COLO668 (cell line): ENCODE measurements around the gene FILIP1.

Experiments
- DNase-seq: peaks from one replicate; lab custom pipeline; 2025; ENCODE audit not compliant: unreplicated experiment; lab: John Stamatoyannopoulos, UW

Gene FILIP1

GRCh38 chr6:75492386-75493153 lies 1.0 kb downstream of the FILIP1 start:
- DNase-seq: no peak

- no peak for DNase-seq
Observed at GRCh38 chr6:75491291-75491690, 2.3 kb downstream of the FILIP1 start.

- no peak for DNase-seq
Observed at GRCh38 chr6:75490706-75491105, 2.9 kb downstream of the FILIP1 start.

- DNase-seq: no peak
Observed at GRCh38 chr6:75489025-75489424, 4.6 kb downstream of the FILIP1 start.

GRCh38 chr6:75488033-75488432 lies 5.6 kb downstream of the FILIP1 start:
- no peak for DNase-seq

- DNase-seq: no peak
Observed at GRCh38 chr6:75486850-75487518, 6.6 kb downstream of the FILIP1 start.

GRCh38 chr6:75484535-75484934 lies 9.1 kb downstream of the FILIP1 start:
- no peak for DNase-seq

GRCh38 chr6:75483136-75483952 lies 10.3 kb downstream of the FILIP1 start:
- no peak for DNase-seq

- DNase-seq: no peak
Observed at GRCh38 chr6:75481936-75482593, 11.5 kb downstream of the FILIP1 start.

- DNase-seq: no peak
Observed at GRCh38 chr6:75481394-75481793, 12.2 kb downstream of the FILIP1 start.

- DNase-seq: no peak
Observed at GRCh38 chr6:75480425-75480824, 13.2 kb downstream of the FILIP1 start.

GRCh38 chr6:75479712-75480111 lies 13.9 kb downstream of the FILIP1 start:
- no peak for DNase-seq

GRCh38 chr6:75478929-75479328 lies 14.7 kb downstream of the FILIP1 start:
- DNase-seq: no peak

GRCh38 chr6:75472885-75473284 lies 20.7 kb downstream of the FILIP1 start:
- DNase-seq: no peak

GRCh38 chr6:75467966-75468365 lies 25.6 kb downstream of the FILIP1 start:
- no peak for DNase-seq

- DNase-seq: no peak
Observed at GRCh38 chr6:75467284-75467683, 26.3 kb downstream of the FILIP1 start.

GRCh38 chr6:75466636-75467035 lies 27.0 kb downstream of the FILIP1 start:
- DNase-seq: no peak

GRCh38 chr6:75463908-75464307 lies 29.7 kb downstream of the FILIP1 start:
- no peak for DNase-seq

- no peak for DNase-seq
Observed at GRCh38 chr6:75463061-75463460, 30.5 kb downstream of the FILIP1 start.

GRCh38 chr6:75460681-75461080 lies 32.9 kb downstream of the FILIP1 start:
- no peak for DNase-seq

- DNase-seq: no peak
Observed at GRCh38 chr6:75458895-75459294, 34.7 kb downstream of the FILIP1 start.
